ENCODE measurements around the gene CHKB.

CHKB gene

DNA sequence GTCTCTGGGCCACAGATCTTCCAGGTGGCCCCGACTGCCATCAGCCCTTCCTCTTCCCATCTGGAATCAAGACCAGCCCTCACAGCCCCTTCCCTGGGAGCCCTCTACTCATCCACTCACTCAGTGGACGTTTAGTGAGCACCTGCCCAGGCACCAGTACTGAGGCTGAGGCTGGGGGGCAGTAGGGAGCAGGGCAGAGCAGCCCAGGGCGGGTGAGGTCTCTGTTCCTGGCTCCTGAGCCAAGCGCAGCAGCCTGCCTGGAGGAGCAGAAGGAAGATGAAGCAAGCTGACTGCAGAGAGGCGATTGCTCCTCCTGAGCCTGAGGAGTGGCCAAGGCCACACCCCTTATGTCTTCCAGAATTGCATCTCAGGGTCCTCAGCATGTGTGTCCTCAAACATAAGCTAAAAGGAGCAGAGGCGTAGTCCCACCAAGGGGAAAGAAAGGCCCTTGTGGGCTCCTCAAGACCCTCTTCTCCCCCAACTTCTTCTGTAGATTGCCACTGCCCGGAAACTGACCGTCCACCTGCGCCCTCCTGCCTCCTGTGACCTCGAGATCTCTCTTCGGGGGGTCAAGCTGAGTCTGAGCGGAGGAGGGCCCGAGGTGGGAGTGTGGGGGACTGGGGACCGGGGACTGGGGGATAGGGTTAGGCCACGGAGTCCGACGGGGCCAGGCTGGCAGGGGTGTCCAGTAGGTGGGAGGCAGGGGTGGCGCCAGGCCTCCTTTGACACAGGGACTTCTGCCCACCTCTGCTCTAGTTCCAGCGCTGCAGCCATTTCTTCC, 23.7 kb upstream of the CHKB start:
- Histone ChIP-seq H3K27ac (ENCODE audit: low read depth, low read length) (no peak overlapping the region), H4K20me1 (ENCODE audit: low read depth, low read length) (no peaks in the 10 kb centered on the region), H3K27me3 (ENCODE audit: low read length) (no peaks in the 10 kb centered on the region), H2AFZ (ENCODE audit: low read depth, low read length, severe bottlenecking) (no peak overlapping the region), H3F3A (ENCODE audit: insufficient read depth) (no peaks in the 10 kb centered on the region), H3K4me3 (ENCODE audit: insufficient read depth, low read length, poor library complexity, severe bottlenecking) (no peak overlapping the region), H3K9me3 (ENCODE audit: insufficient read depth, low read length) (no peaks in the 10 kb centered on the region), H3K36me3 (ENCODE audit: low read length) (no peaks in the 10 kb centered on the region), H3K4me2 (ENCODE audit: low read depth, low read length, poor library complexity, severe bottlenecking) (no peak overlapping the region), H3K9me2 (replicated peaks; ENCODE audit: insufficient read depth, low read length) (no peaks in the 10 kb centered on the region), H3K9ac (ENCODE audit: low read length) (no peak overlapping the region), H3K79me2 (ENCODE audit: insufficient read depth, low read length) (no peaks in the 10 kb centered on the region)
- TF ChIP-seq EZH2phosphoT487 (conservative IDR thresholded peaks at IDR 0.05; ENCODE audit: low read length), result no peak
- no peak for TF ChIP-seq CTCF (IDR thresholded peaks at IDR 0.05; ENCODE audit: insufficient read depth, low read length, poor library complexity, severe bottlenecking)

DNA sequence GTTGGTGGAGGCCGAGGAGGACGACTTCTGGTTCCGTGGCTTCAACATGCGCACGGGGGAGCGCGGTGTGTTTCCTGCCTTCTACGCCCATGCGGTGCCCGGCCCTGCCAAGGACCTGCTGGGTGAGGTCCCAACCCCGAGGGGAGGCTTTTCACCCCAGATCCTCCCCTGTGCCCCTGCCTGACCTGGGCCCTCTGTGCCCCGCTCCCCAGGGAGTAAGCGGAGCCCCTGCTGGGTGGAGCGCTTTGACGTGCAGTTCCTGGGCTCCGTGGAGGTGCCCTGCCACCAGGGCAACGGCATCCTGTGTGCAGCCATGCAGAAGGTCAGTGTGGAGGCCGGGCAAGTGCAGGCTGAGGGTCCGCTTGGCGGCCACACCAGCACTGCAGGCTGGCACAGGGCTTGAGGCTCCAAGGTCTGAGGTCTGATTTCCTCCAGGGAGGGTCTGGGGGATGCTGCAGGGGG, 23.0 kb upstream of the CHKB start:
- H3F3A ChIP-seq (ENCODE audit: insufficient read depth), result no peaks in the 10 kb centered on the region
- no peak overlapping the region for H3K27ac ChIP-seq (ENCODE audit: low read depth, low read length)
- H3K79me2 ChIP-seq (ENCODE audit: insufficient read depth, low read length), result no peaks in the 10 kb centered on the region
- H3K36me3 ChIP-seq (ENCODE audit: low read length), result no peaks in the 10 kb centered on the region
- no peaks in the 10 kb centered on the region for H4K20me1 ChIP-seq (ENCODE audit: low read depth, low read length)
- no peaks in the 10 kb centered on the region for H3K9me3 ChIP-seq (ENCODE audit: insufficient read depth, low read length)
- H3K9ac ChIP-seq (ENCODE audit: low read length), result no peak overlapping the region
- H2AFZ ChIP-seq (ENCODE audit: low read depth, low read length, severe bottlenecking), result no peak overlapping the region
- no peaks in the 10 kb centered on the region for H3K27me3 ChIP-seq (ENCODE audit: low read length)
- no peak overlapping the region for H3K4me3 ChIP-seq (ENCODE audit: insufficient read depth, low read length, poor library complexity, severe bottlenecking)
- no peak overlapping the region for H3K4me2 ChIP-seq (ENCODE audit: low read depth, low read length, poor library complexity, severe bottlenecking)
- no peak for TF ChIP-seq CTCF (IDR thresholded peaks at IDR 0.05; ENCODE audit: insufficient read depth, low read length, poor library complexity, severe bottlenecking)
- no peak for TF ChIP-seq EZH2phosphoT487 (conservative IDR thresholded peaks at IDR 0.05; ENCODE audit: low read length)
- no peaks in the 10 kb centered on the region for H3K9me2 ChIP-seq (replicated peaks; ENCODE audit: insufficient read depth, low read length)

- no peak overlapping the region for H3K4me2 ChIP-seq (ENCODE audit: low read depth, low read length, poor library complexity, severe bottlenecking)
- H4K20me1 ChIP-seq (ENCODE audit: low read depth, low read length), result no peaks in the 10 kb centered on the region
- no peaks in the 10 kb centered on the region for H3K27me3 ChIP-seq (ENCODE audit: low read length)
- no peaks in the 10 kb centered on the region for H3K79me2 ChIP-seq (ENCODE audit: insufficient read depth, low read length)
- H3K27ac ChIP-seq (ENCODE audit: low read depth, low read length), result no peak overlapping the region
- H3K9me3 ChIP-seq (ENCODE audit: insufficient read depth, low read length), result no peaks in the 10 kb centered on the region
- H3F3A ChIP-seq (ENCODE audit: insufficient read depth), result no peaks in the 10 kb centered on the region
- no peak overlapping the region for H2AFZ ChIP-seq (ENCODE audit: low read depth, low read length, severe bottlenecking)
- TF ChIP-seq EZH2phosphoT487 (conservative IDR thresholded peaks at IDR 0.05; ENCODE audit: low read length) (no peak), CTCF (IDR thresholded peaks at IDR 0.05; ENCODE audit: insufficient read depth, low read length, poor library complexity, severe bottlenecking) (no peak)
- H3K9ac ChIP-seq (ENCODE audit: low read length), result no peak overlapping the region
- H3K4me3 ChIP-seq (ENCODE audit: insufficient read depth, low read length, poor library complexity, severe bottlenecking), result no peak overlapping the region
- no peaks in the 10 kb centered on the region for H3K36me3 ChIP-seq (ENCODE audit: low read length)
- no peaks in the 10 kb centered on the region for H3K9me2 ChIP-seq (replicated peaks; ENCODE audit: insufficient read depth, low read length)
Observed at GRCh38 chr22:50605002-50605612, 22.5 kb upstream of the CHKB start.

All from SU-DHL-6 (cell line).